Loucy (cell line): ENCODE measurements around the gene LAMA5.

ENCODE experiments used
- H2AFZ ChIP-seq: fragments of 200-600 bp; sonication (generic); 2 replicates; pipeline ENCODE4 v1.6.0; 2016; ENCODE audit warnings: antibody characterized with exemption, mild to moderate bottlenecking, low read length, moderate library complexity
- H3F3A ChIP-seq: fragments of 200-600 bp; 2 replicates; pipeline ENCODE4 v1.6.0; 2016; ENCODE audit warnings: antibody characterized with exemption, low read depth, mild to moderate bottlenecking
- H3K27me3 ChIP-seq: fragments of 200-600 bp; sonication (generic); 2 replicates; pipeline ENCODE4 v1.6.1; 2014; ENCODE audit warnings: low read length, mild to moderate bottlenecking; ENCODE audit not compliant: insufficient read depth, poor library complexity, severe bottlenecking
- H3K36me3 ChIP-seq: fragments of 200-600 bp; sonication (generic); 2 replicates; pipeline ENCODE4 v1.6.1; 2016; ENCODE audit warnings: low read length; ENCODE audit not compliant: insufficient read depth
- H3K4me1 ChIP-seq: fragments of 200-600 bp; sonication (generic); 2 replicates; pipeline ENCODE4 v1.5.1; 2014; ENCODE audit warnings: low read length, mild to moderate bottlenecking; ENCODE audit not compliant: insufficient read depth, poor library complexity, severe bottlenecking
- H3K4me2 ChIP-seq: fragments of 200-600 bp; sonication (generic); 2 replicates; pipeline ENCODE4 v1.6.0; 2014; ENCODE audit warnings: antibody characterized with exemption, low read length, low read depth, mild to moderate bottlenecking; ENCODE audit not compliant: poor library complexity, severe bottlenecking
- H3K4me3 ChIP-seq: fragments of 200-600 bp; sonication (generic); 2 replicates; pipeline ENCODE4 v1.5.1; 2014; ENCODE audit warnings: low read length, mild to moderate bottlenecking, mixed read lengths; ENCODE audit not compliant: poor library complexity, severe bottlenecking
- H3K79me2 ChIP-seq: fragments of 200-600 bp; sonication (generic); 2 replicates; pipeline ENCODE4 v1.6.1; 2014; ENCODE audit warnings: low read length; ENCODE audit not compliant: insufficient read depth
- H3K9ac ChIP-seq: fragments of 200-600 bp; sonication (generic); 2 replicates; pipeline ENCODE4 v1.6.0; 2014; ENCODE audit warnings: mild to moderate bottlenecking, low read depth, low read length, moderate library complexity; ENCODE audit not compliant: poor library complexity, severe bottlenecking
- H3K9me2 ChIP-seq: fragments of 200-600 bp; sonication (generic); replicated peaks from 2 replicates; pipeline ENCODE4 v1.6.1; 2016; ENCODE audit warnings: low read depth, low read length, mixed read lengths
- H3K9me3 ChIP-seq: fragments of 200-600 bp; sonication (generic); 2 replicates; pipeline ENCODE4 v1.6.1; 2014; ENCODE audit warnings: mild to moderate bottlenecking, antibody characterized with exemption, low read length, low read depth; ENCODE audit not compliant: insufficient read depth
- H4K20me1 ChIP-seq: fragments of 200-600 bp; sonication (generic); 2 replicates; pipeline ENCODE4 v1.6.0; 2014; ENCODE audit warnings: antibody characterized with exemption, low read length, mild to moderate bottlenecking; ENCODE audit not compliant: insufficient read depth, poor library complexity, severe bottlenecking
- CTCF ChIP-seq: fragments of 200-600 bp; sonication (generic); conservative IDR thresholded peaks from 2 replicates; pipeline ENCODE4 v1.5.1; 2014; ENCODE audit warnings: mild to moderate bottlenecking, antibody characterized with exemption, low read length
- EZH2phosphoT487 ChIP-seq: fragments of 200-600 bp; IDR thresholded peaks from 2 replicates; pipeline ENCODE4 v1.6.1; 2018; ENCODE audit warnings: antibody characterized with exemption, mild to moderate bottlenecking, moderate library complexity, borderline replicate concordance

The LAMA5 gene

GRCh38 chr20:62393335-62393665 is 26.2 kb upstream of the LAMA5 start:
- H3K4me3 ChIP-seq = no peak overlapping the region
- TF ChIP-seq CTCF (no peak), EZH2phosphoT487 (no peak)
- H3F3A ChIP-seq = no peaks in the 10 kb centered on the region; the same call in 1 of the 2 replicates
- no peak overlapping the region for H2AFZ ChIP-seq
- H3K9ac ChIP-seq = no peak overlapping the region
- H3K36me3 ChIP-seq = peaks cover 24% of the 10 kb centered on the region; the same call in 1 of the 2 replicates
- no peak overlapping the region for H3K4me2 ChIP-seq
- H3K79me2 ChIP-seq = peaks cover 25% of the 10 kb centered on the region
- no peaks in the 10 kb centered on the region for H3K9me3 ChIP-seq
- H3K4me1 ChIP-seq = peaks cover 9% of the 10 kb centered on the region
- H3K27me3 ChIP-seq = no peaks in the 10 kb centered on the region
- peaks cover 19% of the 10 kb centered on the region for H4K20me1 ChIP-seq
- no peaks in the 10 kb centered on the region for H3K9me2 ChIP-seq

- H3K4me2 ChIP-seq = no peak overlapping the region
- no peaks in the 10 kb centered on the region for H3K27me3 ChIP-seq
- no peak overlapping the region for H3K4me3 ChIP-seq
- TF ChIP-seq CTCF (no peak), EZH2phosphoT487 (no peak)
- H3K79me2 ChIP-seq = peaks cover 30% of the 10 kb centered on the region
- no peak overlapping the region for H2AFZ ChIP-seq
- peaks cover 24% of the 10 kb centered on the region for H4K20me1 ChIP-seq
- H3K9me2 ChIP-seq = no peaks in the 10 kb centered on the region
- H3K36me3 ChIP-seq = peaks cover 25% of the 10 kb centered on the region; the same call in 1 of the 2 replicates
- H3K4me1 ChIP-seq = peaks cover 15% of the 10 kb centered on the region
- H3K9ac ChIP-seq = no peak overlapping the region
- no peaks in the 10 kb centered on the region for H3K9me3 ChIP-seq
- no peaks in the 10 kb centered on the region; the same call in 1 of the 2 replicates for H3F3A ChIP-seq
Measured at GRCh38 chr20:62392621-62393334, 25.7 kb upstream of the LAMA5 start.

GRCh38 chr20:62392077-62392418 is 24.9 kb upstream of the LAMA5 start:
- peaks cover 25% of the 10 kb centered on the region; the same call in 1 of the 2 replicates for H3K36me3 ChIP-seq
- no peak for TF ChIP-seq EZH2phosphoT487
- no peak for TF ChIP-seq CTCF

More at GRCh38 chr20:62392077-62392418, 24.9 kb upstream of the LAMA5 start:
- H3K9me3 ChIP-seq = no peaks in the 10 kb centered on the region
- H2AFZ ChIP-seq = no peak overlapping the region
- peaks cover 4% of the 10 kb centered on the region for H3K27me3 ChIP-seq
- peaks cover 37% of the 10 kb centered on the region for H3K79me2 ChIP-seq
- H3K4me2 ChIP-seq = no peak overlapping the region
- H3K4me3 ChIP-seq = no peak overlapping the region
- no peaks in the 10 kb centered on the region; the same call in 1 of the 2 replicates for H3F3A ChIP-seq
- peaks cover 15% of the 10 kb centered on the region for H3K4me1 ChIP-seq
- no peaks in the 10 kb centered on the region for H3K9me2 ChIP-seq
- peaks cover 30% of the 10 kb centered on the region for H4K20me1 ChIP-seq
- no peak overlapping the region for H3K9ac ChIP-seq
